ENCODE results near the gene KCNIP4. TPM values are rescaled to one million over a fixed set of nuclear protein-coding genes. Genes with fewer than 3 reads are reported as not detected.

Gene KCNIP4
- total RNA-seq, result 17.5 TPM

GRCh38 chr4:21948347-21949072 is at the start of gene KCNIP4:
KCNIP4 (minus strand) TSS chr4:21948772.

DNA sequence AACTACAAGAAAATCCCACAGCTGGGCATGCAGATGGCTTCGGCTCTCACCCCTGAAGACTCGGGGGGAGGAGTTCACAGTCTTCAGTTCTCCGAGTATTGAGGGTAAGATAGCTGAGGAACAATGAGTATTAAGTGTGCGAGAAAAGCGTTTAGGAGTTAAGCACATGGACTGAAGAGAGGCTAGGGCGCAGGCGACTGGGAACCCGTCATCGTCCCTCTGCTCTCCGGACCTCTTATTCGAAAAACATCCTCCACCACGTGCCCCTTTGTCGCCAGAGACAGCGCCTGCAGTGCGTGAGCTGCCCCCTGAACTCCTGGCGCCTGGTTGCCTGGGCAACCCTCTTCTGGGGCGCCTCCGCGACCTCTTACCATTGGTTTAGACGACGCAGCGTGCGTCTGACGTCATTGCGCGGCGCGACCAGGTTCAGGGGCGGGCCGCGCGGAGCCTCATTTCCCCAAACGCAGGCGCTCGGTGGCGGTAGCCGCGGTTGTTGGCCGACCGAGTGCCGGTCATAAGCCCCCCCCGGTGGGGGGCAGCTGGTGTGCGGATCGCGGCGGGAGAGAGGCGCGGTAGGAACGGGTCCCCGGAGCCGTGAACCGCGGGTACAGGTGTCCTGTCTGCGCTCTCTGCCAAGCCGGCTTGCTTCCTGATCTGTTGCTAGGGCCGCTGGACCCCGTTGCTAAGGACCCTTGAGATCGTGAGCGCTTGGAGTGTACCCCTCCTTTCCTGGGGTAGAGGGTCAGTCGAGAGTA is 1248.4 kb downstream of the KCNIP4 start, which contains the start of gene PACRGL:
TSS of gene PACRGL (plus strand) at position 452 of the 755 bp plus-strand sequence. CDS start 4,024 bp downstream, outside the sequence.

